A673 (cell line): ENCODE results near the gene LRRC38. TPM values are rescaled to one million over a fixed set of nuclear protein-coding genes. Genes with fewer than 3 reads are reported as not detected.

Source experiments
- BruUV-seq: library from RNA; stranded (reverse); fragments of 400-500 nt; replicated peaks from 2 replicates; lab custom pipeline; 2021; lab: Mats Ljungman, UMichigan
- CTCF ChIA-PET: fragments of 300-600 bp; sonication (Branson Sonifier 250); formaldehyde crosslinking; loops from one replicate; lab custom pipeline; 2022; ENCODE audit warnings: antibody characterized with exemption; lab: Charles Lee
- POLR2A ChIA-PET: fragments of 300-600 bp; sonication (Branson Sonifier 250); formaldehyde crosslinking; loops from one replicate; lab custom pipeline; 2022; ENCODE audit warnings: antibody characterized with exemption; ENCODE audit not compliant: low non-redundant PET; lab: Charles Lee
- DNase-seq: peaks from one replicate; pipeline ENCODE4 v3.0.0-alpha.2; 2015; ENCODE audit warnings: low spot score
- H3K27ac ChIP-seq: fragments of 200-600 bp; sonication (generic); 2 replicates; pipeline ENCODE4 v1.5.1; 2016; ENCODE audit warnings: mixed run types, low read depth, mild to moderate bottlenecking, mixed read lengths, antibody characterized with exemption, low read length; ENCODE audit not compliant: poor library complexity, severe bottlenecking
- H3K27me3 ChIP-seq: fragments of 200-600 bp; sonication (generic); replicated peaks from 2 replicates; pipeline ENCODE4 v1.6.1; 2017; ENCODE audit warnings: mixed run types, low read depth, mild to moderate bottlenecking, mixed read lengths, antibody characterized with exemption, low read length; ENCODE audit not compliant: insufficient read depth, poor library complexity
- H3K36me3 ChIP-seq: fragments of 200-600 bp; sonication (generic); 2 replicates; pipeline ENCODE4 v1.6.1; 2016; ENCODE audit warnings: mixed run types, mild to moderate bottlenecking, mixed read lengths, antibody characterized with exemption, low read length; ENCODE audit not compliant: insufficient read depth, poor library complexity, severe bottlenecking
- H3K4me1 ChIP-seq: fragments of 200-600 bp; sonication (generic); 2 replicates; pipeline ENCODE4 v1.6.1; 2017; ENCODE audit warnings: mixed run types, mild to moderate bottlenecking, mixed read lengths, antibody characterized with exemption, low read length; ENCODE audit not compliant: insufficient read depth, poor library complexity, severe bottlenecking
- H3K4me3 ChIP-seq: fragments of 200-600 bp; sonication (generic); 2 replicates; pipeline ENCODE4 v1.5.1; 2016; ENCODE audit warnings: low read depth, mixed run types, mild to moderate bottlenecking, mixed read lengths, low read length; ENCODE audit not compliant: poor library complexity, severe bottlenecking
- H3K9me3 ChIP-seq: fragments of 200-600 bp; sonication (generic); 2 replicates; pipeline ENCODE4 v1.6.1; 2016; ENCODE audit warnings: mixed run types, low read depth, mild to moderate bottlenecking, mixed read lengths, antibody characterized with exemption, low read length; ENCODE audit not compliant: poor library complexity, severe bottlenecking
- CTCF ChIP-seq: fragments of 300-800, 200-600 bp; sonication (generic); conservative IDR thresholded peaks from 2 replicates; pipeline ENCODE4 v1.5.1; 2017; ENCODE audit warnings: low read depth, mild to moderate bottlenecking, antibody characterized with exemption, low read length, moderate library complexity, mixed read lengths
- EZH2 ChIP-seq: fragments of 200-600 bp; sonication (generic); IDR thresholded peaks from 2 replicates; pipeline ENCODE4 v1.6.1; 2017; ENCODE audit warnings: borderline replicate concordance, low read depth, mild to moderate bottlenecking, mixed read lengths, antibody characterized with exemption, low read length; ENCODE audit not compliant: poor library complexity, severe bottlenecking
- intact Hi-C: fragments of 100-400 bp; cut with micrococcal nuclease; formaldehyde crosslinking; loops from one replicate; pipeline ENCODE4 v1.10.0; 2022; ENCODE audit not compliant: unreplicated experiment
- total RNA-seq: library from RNA; stranded (reverse); gene quantifications from 2 replicates; pipeline ENCODE4 v1.2.3, GENCODE V29; 2021

The LRRC38 gene
- total RNA-seq, 1 experiment from 2014 or later, result not detected

- DNase-seq, result peak; percentile 45
- POLR2A ChIA-PET, result no interaction called here
- BruUV-seq, result no TSS peak
Observed at GRCh38 chr1:13469343-13469742, 44.5 kb downstream of the LRRC38 start.

GRCh38 chr1:13465515-13465914 lies 48.3 kb downstream of the LRRC38 start:
- no peaks in the 10 kb centered on the region for H3K9me3 ChIP-seq
- no peak for DNase-seq
- no peak overlapping the region for H3K4me3 ChIP-seq
- intact Hi-C loops, result no loop called here
- TF ChIP-seq EZH2 (no peak), CTCF (no peak)
- POLR2A ChIA-PET, result no interaction called here
- no peaks in the 10 kb centered on the region for H3K4me1 ChIP-seq
- H3K27ac ChIP-seq, result no peak overlapping the region
- H3K36me3 ChIP-seq, result no peaks in the 10 kb centered on the region
- no peaks in the 10 kb centered on the region for H3K27me3 ChIP-seq
- CTCF ChIA-PET, result no interaction called here
- no TSS peak for BruUV-seq

More at GRCh38 chr1:13469343-13469742, 44.5 kb downstream of the LRRC38 start:
- Histone ChIP-seq H3K4me1 (no peaks in the 10 kb centered on the region), H3K27me3 (no peaks in the 10 kb centered on the region), H3K27ac (no peak overlapping the region), H3K36me3 (no peaks in the 10 kb centered on the region), H3K4me3 (no peak overlapping the region), H3K9me3 (no peaks in the 10 kb centered on the region)
- CTCF ChIA-PET, result interaction anchor here (0.6 kb wide), 1 partner anchor 193 kb away, joined by 8 read pairs; no protein-coding TSS in a partner anchor
- intact Hi-C loops, result no loop called here
- TF ChIP-seq CTCF (peak; percentile 50), EZH2 (no peak)

GRCh38 chr1:13462682-13463081 lies 51.1 kb downstream of the LRRC38 start:
- no peak overlapping the region for H3K4me3 ChIP-seq
- H3K27me3 ChIP-seq, result peaks cover 9% of the 10 kb centered on the region
- no peaks in the 10 kb centered on the region for H3K36me3 ChIP-seq
- POLR2A ChIA-PET, result no interaction called here
- TF ChIP-seq EZH2, result no peak
- TF ChIP-seq CTCF, result no peak
- DNase-seq, result no peak
- H3K27ac ChIP-seq, result no peak overlapping the region
- H3K4me1 ChIP-seq, result no peaks in the 10 kb centered on the region
- intact Hi-C loops, result no loop called here
- H3K9me3 ChIP-seq, result no peaks in the 10 kb centered on the region
- no TSS peak for BruUV-seq
- CTCF ChIA-PET, result interaction anchor here (0.6 kb wide), 1 partner anchor 87 kb away, joined by 6 read pairs; no protein-coding TSS in a partner anchor
